NCI-H2171 treated with DMSO at 0.1 percent for 48 hours (cell line): ENCODE results near the gene PRKG1.
A peak's percentile ranks its signal among the peaks of the same experiment; 100 is the strongest.

Experiments
- DNase-seq: peaks from one replicate; lab custom pipeline; 2025; lab: John Stamatoyannopoulos, UW

PRKG1 gene

DNA sequence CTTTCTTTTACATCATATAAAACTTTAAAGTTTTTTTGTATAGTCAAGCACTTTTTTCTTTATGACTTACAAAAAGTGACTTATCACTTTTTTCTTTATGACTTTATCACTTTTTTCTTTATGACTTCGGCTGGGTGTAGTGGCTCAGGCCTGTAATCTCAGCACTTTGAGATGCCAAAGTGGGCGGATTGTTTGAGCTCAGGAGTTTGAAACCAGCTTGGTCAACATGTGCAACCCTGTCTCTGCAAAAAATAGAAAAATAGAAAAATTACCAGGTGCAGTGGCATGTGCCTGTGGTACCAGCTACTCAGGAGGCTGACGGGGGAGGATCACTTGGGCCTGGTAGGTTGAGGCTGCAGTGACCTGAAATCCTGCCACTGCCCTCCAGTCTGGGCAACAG is 733.9 kb downstream of the PRKG1 start:
- DNase-seq, result no peak

- no peak for DNase-seq
Measured at GRCh38 chr10:51815723-51816122, 741.4 kb downstream of the PRKG1 start.

DNA sequence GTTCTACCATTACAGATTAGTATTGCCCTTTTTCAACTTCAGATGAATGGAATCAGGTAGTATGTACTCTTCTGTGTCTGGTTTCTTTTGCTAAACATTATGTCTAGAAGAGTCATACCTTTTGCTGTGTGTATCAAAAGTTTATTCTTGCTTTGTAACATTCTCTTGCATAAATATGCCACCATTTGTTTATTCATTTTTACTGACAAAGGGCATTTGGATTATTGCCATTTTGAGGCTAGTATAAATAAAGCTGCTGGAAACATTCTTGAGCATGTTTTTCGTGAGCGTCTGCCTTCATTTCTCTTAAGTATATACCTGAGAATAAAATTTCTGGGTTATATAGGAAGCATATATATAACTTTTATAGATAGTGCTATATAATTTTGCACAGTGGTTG is 746.8 kb downstream of the PRKG1 start:
- no peak for DNase-seq

DNA sequence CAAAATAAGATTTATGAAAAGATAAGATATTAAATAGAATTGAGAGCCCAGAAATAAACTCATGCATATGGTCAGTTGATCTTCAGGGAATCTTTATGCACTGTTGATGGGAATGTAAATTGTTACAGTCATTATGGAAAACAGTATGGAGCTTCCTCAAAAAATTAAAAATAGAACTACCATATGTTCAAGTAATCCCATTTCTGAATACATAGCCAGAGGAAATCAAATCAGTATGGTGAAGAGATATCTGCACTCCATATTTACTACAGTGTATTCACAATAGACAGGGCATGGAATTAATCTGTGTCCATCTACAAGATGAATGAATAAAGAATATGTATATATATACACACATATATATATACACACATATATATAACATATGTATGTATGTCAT is 747.5 kb downstream of the PRKG1 start:
- DNase-seq, result no peak

DNA sequence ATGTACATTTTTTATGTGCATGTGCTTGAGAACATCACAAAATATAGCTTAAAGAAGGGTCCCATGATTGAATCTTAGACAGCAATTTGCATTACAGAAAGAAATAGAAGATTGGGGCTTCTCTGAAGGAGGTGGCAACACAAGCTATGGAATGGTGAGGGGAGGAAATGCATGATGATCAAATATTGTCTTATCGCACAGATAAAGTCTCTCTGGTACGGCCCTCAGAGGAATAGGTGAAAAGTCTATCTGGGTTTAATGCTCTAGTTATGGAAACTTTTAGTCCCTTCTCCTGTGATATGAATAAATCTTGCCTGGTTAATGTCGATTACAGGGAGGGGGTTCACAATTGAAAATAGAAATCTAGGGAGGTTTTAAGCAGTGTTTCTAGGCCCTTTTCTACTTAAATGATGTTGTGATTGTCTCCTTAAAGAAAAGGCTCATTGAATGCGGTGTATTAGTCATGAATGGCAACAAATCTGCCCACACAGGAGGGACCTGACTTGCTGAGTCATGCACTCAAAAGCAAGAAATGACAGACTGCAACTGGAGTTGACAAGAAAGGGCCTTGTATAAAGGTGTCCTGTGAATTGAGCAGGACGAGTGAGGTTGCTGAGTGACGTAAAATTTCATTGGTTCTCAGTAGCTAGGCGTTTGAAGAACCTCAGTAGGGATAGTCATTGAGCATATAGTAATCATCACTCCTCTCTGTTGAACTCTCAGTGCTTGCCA is 758.5 kb downstream of the PRKG1 start:
- DNase-seq, result no peak

DNA sequence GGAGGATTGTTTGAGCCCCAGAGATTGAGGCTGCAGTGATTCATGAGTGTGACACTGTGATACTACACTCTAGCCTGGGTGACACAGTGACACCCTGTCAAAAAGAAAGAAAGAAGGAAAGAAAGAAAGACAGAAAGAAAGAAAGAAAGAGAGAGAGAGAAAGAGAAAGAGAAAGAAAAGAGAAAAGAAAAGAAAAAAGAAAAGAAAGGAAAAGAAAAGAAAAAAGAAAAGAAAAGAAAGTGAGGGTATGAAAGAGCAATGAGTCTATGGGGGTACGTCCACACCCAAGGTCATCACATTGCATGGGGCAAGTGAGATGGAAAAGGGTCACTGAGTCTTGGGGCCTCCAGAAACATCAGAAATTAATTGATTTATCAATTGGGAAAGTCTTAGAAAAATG is 760.3 kb downstream of the PRKG1 start:
- DNase-seq, result no peak

DNA sequence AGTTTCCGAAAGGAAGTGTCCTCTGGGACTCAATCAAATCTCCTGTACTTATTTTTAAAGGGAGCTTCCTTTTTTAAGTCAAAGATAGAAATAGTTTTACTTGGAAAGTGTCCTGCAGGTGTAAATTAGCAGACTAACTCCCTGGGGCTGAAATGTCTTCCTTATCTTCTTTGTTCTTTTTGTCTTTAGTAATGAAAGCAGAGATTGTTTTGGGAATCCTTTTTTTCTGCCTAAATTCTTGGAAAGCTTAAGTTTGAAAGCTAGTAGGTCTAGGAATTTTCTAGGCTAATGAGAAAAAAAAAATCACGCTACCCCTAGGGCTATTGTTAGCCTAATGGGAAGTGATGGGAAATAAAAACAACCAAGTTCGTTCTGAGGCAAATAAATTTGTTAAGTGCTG is 764.2 kb downstream of the PRKG1 start:
- no peak for DNase-seq

DNA sequence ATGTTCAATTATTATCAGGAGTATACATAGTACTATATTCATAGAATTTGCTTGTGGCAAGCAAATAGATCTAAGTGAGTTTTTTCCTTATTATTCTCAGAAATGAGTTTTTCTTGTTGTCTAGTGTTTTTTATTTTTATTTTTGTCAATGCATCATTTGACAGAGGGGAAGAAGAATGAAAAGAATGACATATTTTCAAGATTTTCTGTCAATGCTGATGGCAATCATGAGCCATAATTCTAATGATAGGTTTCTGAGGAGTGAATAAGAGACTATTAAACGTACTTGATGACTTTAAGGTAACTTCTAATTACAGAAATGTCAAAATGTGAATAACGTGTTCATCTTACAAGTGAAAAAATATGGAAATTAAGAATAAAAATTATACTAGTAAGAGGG is 769.7 kb downstream of the PRKG1 start:
- no peak for DNase-seq

GRCh38 chr10:51846856-51847506 is 772.7 kb downstream of the PRKG1 start:
- no peak for DNase-seq

GRCh38 chr10:51852297-51852696 is 778.0 kb downstream of the PRKG1 start:
- DNase-seq, result no peak

DNA sequence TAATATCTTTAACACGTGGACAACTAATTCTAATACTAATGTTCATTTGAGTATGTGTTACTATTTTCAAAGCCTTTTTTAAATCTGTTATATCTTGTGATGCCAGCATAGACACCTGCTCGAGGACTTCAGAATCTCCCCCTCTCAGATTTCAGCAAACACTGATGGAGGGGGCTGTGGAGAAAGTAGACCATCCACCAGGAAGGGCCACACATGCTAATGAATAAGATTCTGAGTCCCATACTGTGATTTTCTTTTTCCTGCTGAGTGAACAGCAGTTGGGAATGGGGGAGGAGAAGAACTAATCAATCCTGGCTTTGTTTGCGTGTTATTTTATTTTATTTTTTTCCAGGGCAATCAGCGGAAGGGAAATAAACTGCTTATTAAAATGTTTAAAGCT is 783.0 kb downstream of the PRKG1 start:
- DNase-seq, result no peak

DNA sequence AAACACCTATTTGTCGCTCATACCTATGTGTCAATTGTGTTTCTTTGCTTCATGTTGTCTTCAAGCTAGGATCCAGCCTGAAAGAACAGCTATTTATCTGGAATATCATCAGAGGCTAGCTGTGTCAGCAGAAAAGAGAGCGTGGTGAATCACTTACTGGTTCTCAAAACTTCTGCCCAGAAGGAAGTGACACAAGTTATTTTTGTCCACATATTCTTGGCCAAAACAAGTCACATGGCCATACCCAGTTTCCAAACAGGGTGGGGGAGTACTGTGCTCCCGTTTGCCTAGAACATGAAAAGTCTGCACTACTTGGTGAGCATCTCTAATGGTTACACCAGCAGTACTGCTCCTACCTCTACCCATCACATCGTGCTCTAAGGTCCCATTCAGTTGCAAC is 786.0 kb downstream of the PRKG1 start:
- DNase-seq, result no peak

DNA sequence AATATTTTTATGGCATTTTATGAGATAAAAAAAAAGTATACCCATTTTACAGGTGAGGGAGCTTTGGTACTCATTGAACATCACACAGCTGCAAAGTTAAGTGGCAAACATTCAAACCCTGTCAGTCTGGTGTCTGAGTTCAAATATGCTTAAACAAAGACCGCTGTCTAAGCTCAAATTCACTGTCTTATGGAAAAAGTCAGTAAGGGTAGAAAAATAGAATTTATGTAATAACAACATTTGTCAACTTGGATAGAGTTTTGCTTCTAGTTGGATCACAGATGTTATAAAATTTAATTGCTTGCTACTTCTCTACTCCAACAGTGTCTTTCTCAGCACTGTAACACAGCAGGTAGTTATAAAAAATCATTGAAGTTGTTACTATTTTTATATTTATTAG is 786.8 kb downstream of the PRKG1 start:
- no peak for DNase-seq

- DNase-seq, result no peak
Measured at GRCh38 chr10:51861731-51862130, 787.4 kb downstream of the PRKG1 start.

DNA sequence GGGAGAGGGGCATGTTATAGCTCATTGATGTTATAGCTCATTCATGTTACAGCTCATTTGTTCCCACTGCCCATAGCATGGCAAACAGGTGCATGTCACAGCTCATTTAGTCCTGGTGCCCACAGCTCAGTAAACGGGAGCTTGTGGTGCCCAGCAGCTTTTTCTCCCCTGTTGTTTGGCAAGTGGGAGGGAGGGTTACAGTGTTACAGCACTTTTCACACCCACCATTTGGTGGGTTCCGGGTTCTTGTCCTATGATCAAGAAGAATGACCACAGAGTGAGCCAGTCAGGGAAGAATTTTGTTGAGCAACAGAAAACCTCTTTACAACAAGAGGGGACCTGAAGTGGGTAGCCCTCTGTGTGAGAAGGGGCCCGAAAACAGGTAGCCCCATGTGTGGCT is 787.9 kb downstream of the PRKG1 start:
- no peak for DNase-seq

- no peak for DNase-seq
Measured at GRCh38 chr10:51867956-51868355, 793.7 kb downstream of the PRKG1 start.

GRCh38 chr10:51874131-51874530 is 799.8 kb downstream of the PRKG1 start:
- DNase-seq, result no peak

DNA sequence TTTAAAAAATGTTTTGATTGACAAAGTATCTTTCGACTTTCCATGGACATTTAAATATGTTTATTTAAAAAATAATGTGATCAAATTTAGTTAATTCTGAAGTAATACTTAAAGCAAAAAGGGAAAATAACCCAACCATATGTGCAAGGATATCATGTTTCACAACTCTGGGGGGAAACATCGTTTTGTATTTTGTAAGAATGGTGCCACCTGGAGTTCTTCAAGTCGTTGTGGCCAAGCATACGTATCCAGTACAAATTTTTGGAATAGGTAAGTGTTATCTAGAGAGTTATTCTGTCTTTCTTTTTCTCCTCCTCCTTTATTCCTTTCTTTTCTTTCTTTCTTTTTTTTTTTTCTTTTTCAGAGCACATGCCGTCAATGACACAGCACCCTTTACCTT is 801.3 kb downstream of the PRKG1 start:
- DNase-seq, result peak; percentile 85

DNA sequence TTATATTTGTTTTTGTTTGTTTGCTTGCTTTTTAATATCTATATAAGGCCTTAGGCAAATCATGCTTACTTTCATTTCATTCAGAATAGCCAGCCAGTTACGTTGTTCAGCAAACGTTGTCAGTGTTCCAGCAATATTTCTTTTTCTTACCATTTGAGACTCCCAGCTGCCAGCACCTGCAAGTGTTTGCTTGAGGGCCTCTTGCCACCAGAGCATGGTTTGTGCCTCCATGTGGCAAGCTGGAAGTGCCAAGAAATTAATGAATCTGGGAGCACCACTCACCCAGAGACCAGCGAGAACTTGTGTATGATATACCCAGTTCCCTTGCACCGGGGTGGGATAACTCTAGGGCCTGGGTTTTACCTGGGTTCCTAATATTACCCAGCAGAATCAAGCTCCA is 802.2 kb downstream of the PRKG1 start:
- peak; percentile 46 for DNase-seq

GRCh38 chr10:51876979-51877378 is 802.7 kb downstream of the PRKG1 start:
- DNase-seq, result peak; percentile 20

DNA sequence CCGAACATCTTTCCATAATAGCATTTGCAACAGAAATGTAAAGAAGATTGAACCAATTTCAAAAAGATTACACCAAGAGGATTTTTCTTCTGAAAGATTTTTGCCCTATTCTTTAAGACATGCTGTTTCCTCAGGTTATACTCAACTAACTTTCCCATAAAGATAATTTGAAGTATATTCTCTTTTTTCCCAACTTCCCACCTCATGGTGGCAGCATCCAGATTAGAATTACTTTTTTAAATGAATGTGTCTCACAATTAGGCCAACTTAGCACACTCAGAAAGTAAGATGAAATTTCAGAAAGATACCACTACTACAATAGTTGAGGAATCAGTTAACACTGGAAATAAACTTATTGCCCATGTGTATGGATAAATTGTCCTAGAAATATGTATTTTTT is 803.3 kb downstream of the PRKG1 start:
- no peak for DNase-seq

- no peak for DNase-seq
Measured at GRCh38 chr10:51878695-51879094, 804.4 kb downstream of the PRKG1 start.

DNA sequence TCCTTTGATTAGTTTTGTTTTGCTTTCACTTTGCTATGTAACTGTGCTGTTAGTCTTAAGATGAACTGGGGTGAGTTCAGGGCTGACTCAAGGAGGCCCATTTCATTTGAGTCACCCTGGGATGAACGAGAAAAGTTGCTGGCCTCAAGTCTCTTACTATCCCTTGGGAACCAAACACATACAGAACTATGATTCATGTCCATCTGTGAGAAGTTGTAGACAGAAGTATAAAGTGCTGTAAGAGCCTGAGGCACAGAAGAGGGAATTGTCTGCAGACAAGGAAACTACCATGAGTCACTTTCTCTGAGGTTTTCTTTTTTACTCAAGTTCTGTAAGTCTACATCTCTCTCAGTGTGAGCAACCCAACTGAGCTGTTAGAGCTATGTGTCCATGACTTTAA is 805.0 kb downstream of the PRKG1 start:
- DNase-seq, result no peak

DNA sequence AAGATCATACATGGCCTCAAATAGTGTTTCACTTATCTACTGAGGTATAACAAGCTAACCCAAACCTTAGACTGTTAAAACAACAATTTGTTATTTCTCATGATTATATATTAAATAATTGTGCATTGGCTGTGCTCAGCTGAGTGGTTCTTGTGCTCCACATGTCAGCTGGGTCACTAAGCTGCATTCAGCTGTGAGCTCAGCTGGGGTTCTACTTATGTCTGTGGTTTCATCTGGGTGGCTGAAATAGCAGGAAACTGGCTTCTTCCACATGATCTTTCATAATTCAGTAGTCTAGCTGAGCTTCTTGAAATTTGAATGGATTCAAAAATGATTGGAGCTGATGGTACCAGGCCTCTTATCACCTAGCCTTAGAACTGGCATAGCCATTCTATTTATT is 806.9 kb downstream of the PRKG1 start:
- no peak for DNase-seq
